CD4-positive, alpha-beta T cell treated with Interleukin-10 for 1 hour (primary cell): Measurements from ENCODE around the gene PPIF.

Source experiments
- DNase-seq: peaks from one replicate; pipeline ENCODE4 v3.0.0-alpha.2; 2020

PPIF gene

DNA sequence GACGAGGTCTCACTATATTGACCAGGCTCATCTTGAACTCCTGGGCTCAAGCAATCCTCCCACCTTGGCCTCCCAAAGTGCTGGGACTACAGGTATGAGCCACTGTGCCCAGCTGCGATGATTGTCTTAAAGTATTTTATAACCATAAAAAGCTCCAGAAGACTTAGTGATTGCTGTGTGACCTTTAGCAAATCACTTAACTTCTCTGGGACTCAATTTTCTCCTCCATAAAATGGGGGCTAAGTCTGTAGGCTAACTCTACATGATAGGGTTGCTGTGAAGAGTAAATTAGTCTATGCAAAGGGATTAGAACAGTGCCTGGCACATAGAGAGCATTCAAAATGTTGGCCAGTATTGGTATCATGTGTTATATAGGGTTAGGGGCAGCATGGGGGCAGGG, 42.8 kb downstream of the PPIF start:
- no peak for DNase-seq

DNA sequence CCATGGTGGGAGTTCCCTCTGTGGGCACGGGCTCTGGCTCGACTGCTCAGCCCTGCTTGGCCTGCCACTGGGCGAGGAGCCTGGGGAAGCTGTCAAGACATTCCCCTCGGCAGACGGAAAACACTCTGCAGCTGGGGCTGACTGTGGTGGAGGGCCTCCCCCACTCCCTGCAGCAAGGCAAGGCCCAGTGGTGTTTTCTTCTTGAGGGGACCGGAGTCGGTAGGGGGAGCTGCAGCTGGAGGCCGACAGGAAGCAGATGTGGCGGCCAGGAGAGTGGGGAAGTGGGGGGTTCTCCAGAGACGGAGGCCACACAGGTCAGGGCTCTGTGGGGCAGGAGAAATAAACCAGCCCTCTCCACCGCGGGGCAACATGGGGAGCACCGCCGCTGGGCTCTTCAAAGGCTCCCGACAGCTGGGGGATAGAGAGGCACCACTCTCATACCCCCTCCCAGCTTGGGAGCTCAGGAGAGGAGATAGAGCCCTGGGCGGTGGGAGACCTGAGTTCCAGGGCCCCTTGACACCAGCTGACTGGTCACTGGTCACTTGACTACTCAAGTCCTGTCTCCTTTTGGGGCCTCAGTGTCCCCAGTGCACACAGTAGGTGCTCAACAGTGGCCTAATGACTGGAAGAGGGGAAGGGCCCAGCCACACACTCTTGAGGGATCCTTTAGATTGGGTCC, 43.4 kb downstream of the PPIF start:
- DNase-seq: no peak

GRCh38 chr10:79391231-79392019, 44.2 kb downstream of the PPIF start:
- no peak for DNase-seq

- no peak for DNase-seq
These were observed 44.7 kb downstream of the PPIF start for GRCh38 chr10:79392020-79392398.

DNA sequence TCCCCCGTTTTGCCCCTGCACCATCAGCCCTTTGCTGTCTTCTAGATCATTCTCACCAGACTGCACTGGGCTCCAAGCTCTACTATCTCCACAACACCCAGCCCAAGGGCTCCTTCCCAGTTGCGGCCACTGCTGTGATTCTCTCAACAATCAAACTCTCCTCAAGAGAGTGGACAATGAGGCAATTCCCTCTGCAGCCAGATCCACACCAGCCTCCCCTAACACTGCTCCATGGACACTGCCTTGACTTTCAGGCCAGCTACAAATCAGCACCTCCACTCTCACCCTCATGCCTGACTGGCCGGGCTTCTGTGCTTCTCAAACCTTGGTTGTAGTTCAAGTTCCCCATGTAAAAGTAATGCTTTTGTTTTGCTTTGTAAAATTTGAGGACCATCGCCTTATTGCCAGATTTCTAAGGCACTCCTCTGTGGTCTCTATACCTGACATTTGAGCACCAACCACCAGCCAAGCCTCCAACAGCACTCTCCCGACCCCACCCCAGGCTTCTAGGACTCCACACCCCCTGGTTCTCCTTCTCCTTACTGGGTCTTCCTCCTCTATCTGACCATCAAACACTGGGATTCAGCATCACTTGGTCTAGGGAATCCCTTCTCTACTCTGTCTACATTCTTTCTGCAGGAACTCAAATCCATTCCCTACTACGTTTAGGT, 45.4 kb downstream of the PPIF start:
- no peak for DNase-seq

GRCh38 chr10:79393221-79393923, 46.1 kb downstream of the PPIF start:
- no peak for DNase-seq

- DNase-seq: no peak
These were observed 46.8 kb downstream of the PPIF start for GRCh38 chr10:79393924-79394610.

- DNase-seq: no peak
These were observed 47.4 kb downstream of the PPIF start for GRCh38 chr10:79394664-79395063.

DNA sequence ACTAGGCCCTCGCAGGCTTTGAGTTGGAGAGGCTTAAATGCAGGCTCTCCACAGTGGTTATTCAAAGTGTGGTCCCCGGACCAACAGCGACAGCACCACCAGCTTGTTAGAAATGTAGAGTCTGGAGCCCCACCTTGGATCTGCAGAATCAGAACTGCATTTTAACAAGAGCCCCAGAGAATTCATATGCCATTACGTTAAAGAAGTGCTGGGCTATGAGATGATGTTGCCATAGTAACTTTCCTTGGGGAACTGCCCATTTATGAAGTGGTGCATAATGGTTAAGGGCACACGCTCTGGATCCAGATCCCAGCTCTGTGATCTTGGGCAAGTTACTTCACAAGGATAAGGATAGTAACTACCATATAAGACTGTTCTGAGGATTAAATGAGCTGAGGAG, 49.3 kb downstream of the PPIF start:
- no peak for DNase-seq

DNA sequence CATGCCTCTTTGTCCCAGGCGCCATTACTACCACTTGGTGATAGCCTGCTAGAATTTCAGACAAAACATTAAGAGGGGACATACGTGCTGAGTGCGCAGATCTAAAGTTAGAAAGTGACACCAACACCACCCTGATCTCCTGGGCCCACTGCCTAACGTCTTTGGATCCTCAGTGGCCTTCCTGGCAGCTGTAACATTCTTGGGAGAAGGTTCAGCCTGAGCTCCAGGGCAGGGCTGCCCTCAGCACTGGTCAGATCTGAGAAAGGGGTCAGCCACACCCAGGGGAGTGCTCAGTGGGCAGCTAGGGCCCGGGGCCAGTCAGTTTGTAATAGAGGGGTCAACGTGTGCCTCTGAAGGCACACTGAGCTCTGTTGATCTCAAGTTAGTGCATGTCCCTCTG, 49.8 kb downstream of the PPIF start:
- no peak for DNase-seq

GRCh38 chr10:79397575-79398303, 50.5 kb downstream of the PPIF start:
- DNase-seq: no peak

GRCh38 chr10:79398642-79399041, 51.4 kb downstream of the PPIF start:
- no peak for DNase-seq

DNA sequence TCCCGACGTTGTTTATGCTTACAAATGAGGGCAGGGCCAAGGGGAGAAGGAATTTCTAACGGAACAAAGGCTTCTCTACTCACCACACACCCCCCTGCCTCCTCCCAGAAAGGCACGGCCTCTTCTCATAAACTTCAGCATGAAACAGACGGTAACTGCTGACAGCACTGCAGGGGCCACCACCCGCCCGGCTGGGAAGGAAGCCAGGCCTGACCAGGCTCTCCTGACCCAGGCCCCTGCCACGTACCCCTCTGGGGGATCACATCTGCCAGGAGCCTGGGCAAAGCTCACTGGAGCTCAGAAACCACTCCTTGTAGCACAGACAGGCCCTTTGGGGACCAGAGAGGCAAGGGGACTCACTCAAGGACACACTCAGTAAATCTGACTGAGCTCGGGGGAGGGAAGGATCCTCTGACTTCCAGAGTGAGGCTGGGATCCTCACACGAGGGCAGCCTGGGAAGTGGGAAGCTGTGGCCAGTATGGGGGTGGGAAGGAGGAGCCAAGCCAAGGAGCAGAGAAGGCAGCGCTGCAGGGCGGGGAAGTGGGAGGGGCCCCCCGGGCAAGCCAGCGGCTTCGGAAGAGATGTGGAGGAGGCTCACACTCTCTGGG, 52.1 kb downstream of the PPIF start:
- DNase-seq: no peak

GRCh38 chr10:79400146-79401004, 53.1 kb downstream of the PPIF start:
- DNase-seq: peak; percentile 35

GRCh38 chr10:79401015-79401921, 54.0 kb downstream of the PPIF start:
- no peak for DNase-seq

DNA sequence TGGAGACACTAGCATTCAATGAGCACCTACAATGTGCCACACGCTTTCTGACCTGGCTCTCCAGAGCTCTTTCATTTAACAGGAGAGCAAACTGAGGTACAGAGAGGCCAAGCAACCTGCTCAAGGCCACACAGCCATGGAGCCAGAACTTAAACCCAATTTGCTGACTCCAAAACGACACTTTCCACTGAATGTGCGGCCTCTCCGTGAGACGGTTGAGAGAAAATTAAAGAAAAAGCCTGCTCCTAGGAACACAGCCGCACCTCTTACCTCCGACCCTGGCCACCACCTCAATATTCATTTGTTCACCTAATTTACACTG, 55.3 kb downstream of the PPIF start:
- DNase-seq: no peak

DNA sequence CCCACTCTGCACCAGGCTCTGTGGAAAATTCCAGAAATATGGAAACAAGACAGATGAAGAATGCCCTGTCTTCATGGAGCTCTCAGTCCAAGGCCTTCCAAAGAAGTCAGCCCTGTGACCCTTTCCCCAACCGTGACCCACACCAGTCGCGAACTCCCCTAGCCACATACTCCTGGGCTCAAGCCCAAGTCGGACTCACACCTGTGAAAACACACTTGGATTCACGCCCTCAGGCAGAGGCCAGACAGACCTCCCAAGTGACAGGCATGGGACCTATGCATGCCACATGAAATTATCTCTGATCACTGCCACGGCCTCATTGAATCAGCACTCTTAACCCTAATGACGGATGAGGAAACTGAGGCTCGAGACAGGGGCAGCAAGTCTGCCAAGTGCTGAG, 55.7 kb downstream of the PPIF start:
- no peak for DNase-seq

- no peak for DNase-seq
These were observed 56.4 kb downstream of the PPIF start for GRCh38 chr10:79403441-79404230.

DNA sequence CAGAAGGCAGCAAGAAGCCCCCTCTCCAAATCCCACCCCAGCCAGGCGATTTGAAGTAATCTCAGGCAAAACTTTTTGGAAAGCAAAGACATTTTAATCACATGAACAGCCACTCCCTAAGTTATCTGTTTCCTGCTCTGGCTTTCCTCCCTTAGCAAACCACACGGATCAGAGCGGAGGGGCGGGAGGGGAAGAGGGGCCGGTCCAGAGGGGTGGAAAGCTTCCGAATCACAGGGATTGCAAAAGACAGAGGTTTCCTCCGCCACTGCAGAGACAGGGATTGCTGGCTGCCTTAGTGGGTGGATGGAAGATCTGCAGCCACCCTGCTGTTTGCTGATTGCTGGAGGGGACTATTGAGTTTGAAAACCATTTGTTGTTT, 57.0 kb downstream of the PPIF start:
- DNase-seq: no peak
